H1 (cell line): ENCODE measurements around the gene HSF2.

ENCODE experiments used
- ATF3 ChIP-seq: IDR thresholded peaks from 2 replicates; pipeline ENCODE4 v1.6.1; 2011; ENCODE audit warnings: low read depth, mild to moderate bottlenecking, low read length; ENCODE audit not compliant: insufficient read depth
- CHD2 ChIP-seq: IDR thresholded peaks from 2 replicates; pipeline ENCODE4 v1.6.1; 2012; ENCODE audit warnings: low read length, improper control_type of control experiment
- CREB1 ChIP-seq: IDR thresholded peaks from 2 replicates; pipeline ENCODE4 v1.6.1; 2012; ENCODE audit warnings: inconsistent platforms
- CTCF ChIP-seq, 3 experiments: IDR thresholded peaks; 1 replicate in 2 of 3; 2 replicates in 1 of 3; pipeline versions ENCODE4 v1.5.1 to v1.6.1; 2011; ENCODE audit warnings: low read length in 3 of 3, mild to moderate bottlenecking in 3 of 3, inconsistent platforms in 2 of 3, low read depth in 1 of 3, moderate library complexity in 1 of 3; ENCODE audit not compliant: insufficient read depth in 1 of 3; ENCODE audit errors: control extremely low read depth in 1 of 3
- EP300 ChIP-seq, 2 experiments: IDR thresholded peaks; 1 replicate in 1 of 2; 2 replicates in 1 of 2; pipeline ENCODE4 v1.6.1; 2011 to 2012; ENCODE audit warnings: low read depth in 2 of 2, low read length in 2 of 2, mild to moderate bottlenecking in 2 of 2, borderline replicate concordance in 1 of 2, inconsistent platforms in 1 of 2, moderate library complexity in 1 of 2
- FOSL1 ChIP-seq: IDR thresholded peaks from 2 replicates; pipeline ENCODE4 v1.6.1; 2011; ENCODE audit warnings: mild to moderate bottlenecking, low read depth, low read length, moderate library complexity; ENCODE audit not compliant: insufficient read depth
- GTF2F1 ChIP-seq: IDR thresholded peaks from 2 replicates; pipeline ENCODE4 v1.6.1; 2012; ENCODE audit warnings: low read depth, low read length, improper control_type of control experiment, borderline replicate concordance
- KDM5A ChIP-seq: fragments of 200-600 bp; IDR thresholded peaks from 2 replicates; pipeline ENCODE4 v1.7.1; 2012; ENCODE audit warnings: mild to moderate bottlenecking, low read length, inconsistent platforms, mixed read lengths
- MAX ChIP-seq: IDR thresholded peaks from 2 replicates; pipeline ENCODE4 v1.6.1; 2012; ENCODE audit warnings: inconsistent platforms
- NRF1 ChIP-seq: IDR thresholded peaks from 2 replicates; pipeline ENCODE4 v1.6.1; 2011; ENCODE audit warnings: mild to moderate bottlenecking, low read depth, low read length, improper control_type of control experiment
- POLR2A ChIP-seq, 2 experiments: IDR thresholded peaks; 1 replicate in 1 of 2; 2 replicates in 1 of 2; pipeline ENCODE4 v1.6.1; 2011; ENCODE audit warnings: low read depth in 2 of 2, low read length in 2 of 2, mild to moderate bottlenecking in 2 of 2; ENCODE audit errors: control extremely low read depth in 1 of 2
- POLR2AphosphoS5 ChIP-seq: IDR thresholded peaks from 2 replicates; pipeline ENCODE4 v1.6.1; 2011; ENCODE audit warnings: low read depth, low read length
- YY1 ChIP-seq: IDR thresholded peaks from 2 replicates; pipeline ENCODE4 v1.6.1; 2011; ENCODE audit warnings: low read depth, mild to moderate bottlenecking, low read length
- ZNF274 ChIP-seq: IDR thresholded peaks from 2 replicates; pipeline ENCODE4 v1.7.0; 2012; ENCODE audit warnings: low read length, borderline replicate concordance; ENCODE audit errors: extremely low read depth

GRCh38 chr6:122408702-122409458 lies 9.4 kb downstream of the HSF2 start:
- TF ChIP-seq POLR2A (IDR thresholded peaks at IDR 0.05; ENCODE audit: control extremely low read depth in 1 of 2, low read depth in 2 of 2, low read length in 2 of 2) (no peak), NRF1 (no peak), POLR2AphosphoS5 (no peak), ATF3 (no peak), CTCF (IDR thresholded peaks at IDR 0.05; ENCODE audit: control extremely low read depth in 1 of 3, insufficient read depth in 1 of 3, low read depth in 1 of 3, low read length in 3 of 3) (no peak), KDM5A (no peak), GTF2F1 (no peak), ZNF274 (no peak), CREB1 (no peak), EP300 (IDR thresholded peaks at IDR 0.05; ENCODE audit: borderline replicate concordance in 1 of 2, low read depth in 2 of 2, low read length in 2 of 2) (no peak), MAX (no peak), YY1 (no peak), FOSL1 (no peak), CHD2 (no peak)
